GM12878 (cell line): ENCODE data around the gene DNAJC22. TPM values are rescaled to one million over a fixed set of nuclear protein-coding genes. Genes with fewer than 3 reads are reported as not detected.
A peak's percentile ranks its signal among the peaks of the same experiment; 100 is the strongest.

Source experiments
- ATF3 ChIP-seq: IDR thresholded peaks from 2 replicates; pipeline ENCODE4 v1.6.1; 2011; ENCODE audit warnings: low read depth, mild to moderate bottlenecking, low read length, moderate library complexity, borderline replicate concordance; ENCODE audit errors: extremely low read depth
- CBFB ChIP-seq: IDR thresholded peaks from 2 replicates; pipeline ENCODE4 v1.6.1; 2016; ENCODE audit warnings: antibody characterized with exemption, low read depth
- CHD1 ChIP-seq: IDR thresholded peaks from 2 replicates; pipeline ENCODE4 v1.6.1; 2012; ENCODE audit warnings: low read depth, low read length, improper control_type of control experiment
- CREB1 ChIP-seq: IDR thresholded peaks from 2 replicates; pipeline ENCODE4 v1.6.1; 2012; ENCODE audit warnings: low read depth, mild to moderate bottlenecking, inconsistent platforms
- GATAD2B ChIP-seq: fragments of 450-650 bp; conservative IDR thresholded peaks from 2 replicates; pipeline ENCODE4 v1.6.1; 2017; ENCODE audit warnings: low read depth, mild to moderate bottlenecking, moderate library complexity
- HDGF ChIP-seq: fragments of 450-650 bp; IDR thresholded peaks from 2 replicates; pipeline ENCODE4 v1.6.1; 2016; ENCODE audit warnings: antibody characterized with exemption
- MTA2 ChIP-seq: fragments of 450-650 bp; IDR thresholded peaks from 2 replicates; pipeline ENCODE4 v1.6.1; 2016; ENCODE audit warnings: low read depth, mild to moderate bottlenecking, moderate library complexity
- MXI1 ChIP-seq: fragments of 150-350 bp; IDR thresholded peaks from 2 replicates; pipeline ENCODE4 v1.6.1; 2011; ENCODE audit warnings: low read depth, mild to moderate bottlenecking, inconsistent platforms, low read length, improper control_type of control experiment
- NFIC ChIP-seq: IDR thresholded peaks from 2 replicates; pipeline ENCODE4 v1.6.1; 2012; ENCODE audit warnings: low read depth, mild to moderate bottlenecking, inconsistent platforms, low read length, moderate library complexity
- NFXL1 ChIP-seq: fragments of 450-650 bp; IDR thresholded peaks from 2 replicates; pipeline ENCODE4 v1.6.1; 2017; ENCODE audit warnings: antibody characterized with exemption, mild to moderate bottlenecking, borderline replicate concordance
- NKRF ChIP-seq: fragments of 450-650 bp; conservative IDR thresholded peaks from 2 replicates; pipeline ENCODE4 v1.6.1; 2017; ENCODE audit warnings: mild to moderate bottlenecking, moderate library complexity
- NR2C2 ChIP-seq: IDR thresholded peaks from 2 replicates; pipeline ENCODE4 v1.6.1; 2011; ENCODE audit warnings: borderline replicate concordance, low read depth; ENCODE audit not compliant: control insufficient read depth, insufficient read length
- PAX8 ChIP-seq: fragments of 450-650 bp; IDR thresholded peaks from 2 replicates; pipeline ENCODE4 v1.6.1; 2017; ENCODE audit warnings: mild to moderate bottlenecking, moderate library complexity
- PBX3 ChIP-seq: IDR thresholded peaks from 2 replicates; pipeline ENCODE4 v1.6.1; 2011; ENCODE audit warnings: mild to moderate bottlenecking, low read depth, low read length, moderate library complexity; ENCODE audit not compliant: insufficient replicate concordance
- POLR2A ChIP-seq: IDR thresholded peaks from 2 replicates; pipeline ENCODE4 v1.6.1; 2011; ENCODE audit warnings: low read depth, mild to moderate bottlenecking, low read length
- SMARCA5 ChIP-seq: fragments of 450-650 bp; IDR thresholded peaks from 2 replicates; pipeline ENCODE4 v1.6.1; 2017; ENCODE audit warnings: mild to moderate bottlenecking
- SREBF1 ChIP-seq: IDR thresholded peaks from 2 replicates; pipeline ENCODE4 v1.6.1; 2012; ENCODE audit warnings: mild to moderate bottlenecking, low read length
- STAT3 ChIP-seq: IDR thresholded peaks from 2 replicates; pipeline ENCODE4 v1.6.1; 2011; ENCODE audit warnings: low read depth, low read length, improper control_type of control experiment
- USF1 ChIP-seq: IDR thresholded peaks from 2 replicates; pipeline ENCODE4 v1.6.1; 2011; ENCODE audit warnings: borderline replicate concordance, low read depth, mild to moderate bottlenecking, moderate library complexity, mixed read lengths, low read length; ENCODE audit not compliant: insufficient read depth; ENCODE audit errors: extremely low read length
- YY1 ChIP-seq: IDR thresholded peaks from 2 replicates; pipeline ENCODE4 v1.6.1; 2011; ENCODE audit warnings: low read depth, mild to moderate bottlenecking, low read length
- ZNF592 ChIP-seq: fragments of 450-650 bp; IDR thresholded peaks from 2 replicates; pipeline ENCODE4 v1.6.1; 2017; ENCODE audit warnings: mild to moderate bottlenecking, moderate library complexity
- ZZZ3 ChIP-seq: IDR thresholded peaks from 2 replicates; pipeline ENCODE4 v1.6.1; 2011; ENCODE audit warnings: low read depth; ENCODE audit not compliant: control insufficient read depth, insufficient read length
- polyA plus RNA-seq, 11 experiments: library from polyadenylated mRNA; depleted of rRNA in 4 of 11; unstranded in 6 of 11; stranded (reverse) in 5 of 11; fragments of >200 nt; fragmentation: Nextera tagmentation in 4 of 11; fragmentation: Illumina TruSeq in 1 of 11; extraction: Ambion mirVana in 4 of 11; extraction: Trizol in 1 of 11; gene quantifications; 1 replicate in 1 of 11; 2 replicates in 10 of 11; pipeline versions ENCODE4 v1.2.1 to v1.2.3, GENCODE V29; 2011 to 2016; ENCODE audit warnings: inconsistent platforms in 2 of 11, missing spikeins in 2 of 11, low read depth in 1 of 11
- total RNA-seq, 4 experiments: library from RNA; depleted of rRNA in 3 of 4; stranded (reverse); fragments of >200 nt in 3 of 4; fragmentation: Illumina TruSeq in 1 of 4; extraction: Trizol in 1 of 4; gene quantifications; 2 replicates each; pipeline versions ENCODE4 v1.2.1 to v1.2.3, GENCODE V29; 2013 to 2021

Gene DNAJC22
- total and polyA plus RNA-seq, 10 of the 15 experiments (the other 5 are each of a cell fraction or from before 2014, with no cell fraction given): 0.06 to 0.61 (median 0.13) TPM; not detected in 3

- TF ChIP-seq NKRF (no peak; the same call in 1 of the 2 replicates), PBX3 (peak; percentile 64), NR2C2 (no peak), MXI1 (peak; percentile 66; the same call in 1 of the 2 replicates), CBFB (0 out of 2 replicates have a peak, but pooled peaks have one; percentile 27), SMARCA5 (no peak; the same call in 1 of the 2 replicates), ATF3 (no peak), USF1 (no peak), NFIC (peak; percentile 37; the same call in 1 of the 2 replicates), HDGF (no peak), SREBF1 (no peak), YY1 (peak; percentile 31; the same call in 1 of the 2 replicates), CHD1 (no peak), ZNF592 (no peak), CREB1 (peak; percentile 12; the same call in 1 of the 2 replicates), GATAD2B (no peak), ZZZ3 (no peak), POLR2A (no peak), STAT3 (no peak), MTA2 (0 out of 2 replicates have a peak, but pooled peaks have one; percentile 23), NFXL1 (no peak), PAX8 (no peak)
These were observed 22.9 kb downstream of the DNAJC22 start (continued) for GRCh38 chr12:49369411-49370145.
